ENCODE data around the gene AHRR.
"Not testable (repeated sequence)": the region's sequence is repeated elsewhere in the genome, so short reads cannot be mapped to it uniquely, and the experiment has no call there.

- TF ChIP-seq L3MBTL2 (conservative IDR thresholded peaks at IDR 0.05); FOXM1 (IDR thresholded peaks at IDR 0.05; ENCODE audit: borderline replicate concordance); ARNT (IDR thresholded peaks at IDR 0.05); BHLHE40 (IDR thresholded peaks at IDR 0.05; ENCODE audit: borderline replicate concordance); HDGF (IDR thresholded peaks at IDR 0.05; ENCODE audit: borderline replicate concordance); SP1 (IDR thresholded peaks at IDR 0.05); TARDBP (IDR thresholded peaks at IDR 0.05); PKNOX1 (IDR thresholded peaks at IDR 0.05); FOXK2 (IDR thresholded peaks at IDR 0.05): not testable (repeated sequence)
These were observed 76.6 kb downstream of the AHRR start for GRCh38 chr5:398141-398474.
